ENCODE data around the gene ADI1. TPM values are rescaled to one million over a fixed set of nuclear protein-coding genes. Genes with fewer than 3 reads are reported as not detected.

ADI1 gene
- total and polyA plus RNA-seq, 10 donors: 31.8 to 106 (median 55.4) TPM

DNA sequence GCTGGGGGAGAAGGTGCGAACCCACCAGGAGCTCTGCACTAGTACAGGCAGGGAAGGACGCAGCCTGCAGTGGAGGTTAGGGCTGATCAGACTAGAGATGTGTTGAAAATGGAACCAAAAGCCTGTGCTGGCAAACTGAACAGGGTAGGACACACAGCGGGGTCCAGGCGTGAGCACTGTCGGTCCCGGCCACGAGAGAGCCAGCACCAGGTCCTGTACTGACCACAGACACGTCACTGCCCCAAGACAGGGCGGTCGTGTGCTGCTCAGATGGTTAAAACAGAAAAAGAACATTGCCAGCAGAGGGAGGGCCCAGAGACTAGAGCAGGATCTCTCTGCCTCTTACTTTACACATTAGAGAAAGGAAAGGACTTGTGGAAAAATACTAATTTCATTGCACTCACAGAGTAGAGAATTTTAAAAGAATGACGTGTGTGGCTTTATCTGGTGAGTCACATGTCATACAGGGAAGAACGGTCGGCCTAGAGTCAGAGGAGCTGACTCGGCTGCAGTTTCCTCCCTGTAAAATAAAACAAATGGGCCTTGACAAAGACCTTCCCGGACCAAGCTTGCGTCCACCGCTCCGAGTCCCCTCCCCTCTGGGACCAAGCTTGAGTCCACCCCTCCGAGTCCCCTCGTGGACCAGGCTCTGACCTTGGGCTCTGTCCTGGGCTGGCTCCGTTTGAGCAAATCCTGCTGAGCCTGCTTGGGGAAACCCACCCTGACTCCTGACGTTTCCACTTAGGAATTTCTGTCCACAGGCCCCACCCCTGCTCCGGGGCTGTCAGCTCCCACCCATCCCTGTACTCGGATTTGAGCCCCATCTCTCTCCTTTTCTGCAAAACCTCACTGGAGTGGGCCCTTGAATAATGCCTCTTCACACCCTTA lies 16.7 kb upstream of the ADI1 start:
- DNase-seq: peak; percentile 86
- peak overlapping the region; percentile 67 to 92 (median 88) for H3K27ac ChIP-seq
- H3K4me1 ChIP-seq: peaks cover 0 to 29% (median 15%) of the 10 kb centered on the region in 6 donors
- no peaks in the 10 kb centered on the region for H3K9me3 ChIP-seq
- H3K4me3 ChIP-seq: peak overlapping the region; percentile 12 to 64 (median 22)
- TF ChIP-seq POLR2A (IDR thresholded peaks at IDR 0.05): no peak
- TF ChIP-seq, protein P1, sequence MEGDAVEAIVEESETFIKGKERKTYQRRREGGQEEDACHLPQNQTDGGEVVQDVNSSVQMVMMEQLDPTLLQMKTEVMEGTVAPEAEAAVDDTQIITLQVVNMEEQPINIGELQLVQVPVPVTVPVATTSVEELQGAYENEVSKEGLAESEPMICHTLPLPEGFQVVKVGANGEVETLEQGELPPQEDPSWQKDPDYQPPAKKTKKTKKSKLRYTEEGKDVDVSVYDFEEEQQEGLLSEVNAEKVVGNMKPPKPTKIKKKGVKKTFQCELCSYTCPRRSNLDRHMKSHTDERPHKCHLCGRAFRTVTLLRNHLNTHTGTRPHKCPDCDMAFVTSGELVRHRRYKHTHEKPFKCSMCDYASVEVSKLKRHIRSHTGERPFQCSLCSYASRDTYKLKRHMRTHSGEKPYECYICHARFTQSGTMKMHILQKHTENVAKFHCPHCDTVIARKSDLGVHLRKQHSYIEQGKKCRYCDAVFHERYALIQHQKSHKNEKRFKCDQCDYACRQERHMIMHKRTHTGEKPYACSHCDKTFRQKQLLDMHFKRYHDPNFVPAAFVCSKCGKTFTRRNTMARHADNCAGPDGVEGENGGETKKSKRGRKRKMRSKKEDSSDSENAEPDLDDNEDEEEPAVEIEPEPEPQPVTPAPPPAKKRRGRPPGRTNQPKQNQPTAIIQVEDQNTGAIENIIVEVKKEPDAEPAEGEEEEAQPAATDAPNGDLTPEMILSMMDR (IDR thresholded peaks at IDR 0.05 in 8 of 11, conservative IDR thresholded peaks at IDR 0.05 in 3 of 11): peak in 4 of 11 experiments; percentile 12 to 25 (median 18)
- peak; percentile 54 to 66 (median 62) for TF ChIP-seq POLR2AphosphoS5 (IDR thresholded peaks at IDR 0.05)
- intact Hi-C loops (cut with DNase I; ENCODE audit: low total_unique reads): no loop called here
- WGBS, 5 donors: 42 to 58% (median 55%) methylated on average over 24 of the region's 24 CpGs
- H3K36me3 ChIP-seq: peaks cover 0 to 55% (median 13%) of the 10 kb centered on the region in 6 donors
- H3K27me3 ChIP-seq (replicated peaks in 1 of 7): no peaks in the 10 kb centered on the region

DNA sequence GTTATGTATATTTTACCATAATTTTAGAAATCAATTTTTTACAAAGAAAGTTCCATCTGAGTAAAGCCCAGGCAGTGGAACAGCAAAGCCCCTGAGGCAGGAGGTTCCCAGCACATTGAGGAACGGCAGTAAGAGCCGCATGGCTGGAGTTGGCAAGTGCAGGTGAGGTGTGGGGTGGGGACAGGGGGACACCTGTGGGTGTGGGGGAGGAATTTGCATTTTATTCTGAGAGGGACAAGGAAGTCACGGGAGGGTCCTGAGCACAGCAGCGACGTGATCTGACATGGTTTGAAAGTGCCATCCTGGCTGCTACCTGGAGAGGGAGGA lies 16.1 kb upstream of the ADI1 start:
- intact Hi-C loops (cut with DNase I; ENCODE audit: low total_unique reads): no loop called here
- H3K36me3 ChIP-seq: peaks cover 0 to 49% (median 11%) of the 10 kb centered on the region in 6 donors
- H3K27ac ChIP-seq: peak overlapping the region; percentile 67 to 92 (median 88)
- 55 to 66% (median 59%) methylated on average over 5 of the region's 5 CpGs for WGBS, 5 donors
- H3K27me3 ChIP-seq (replicated peaks in 1 of 7): no peaks in the 10 kb centered on the region
- peak overlapping the region in 4 of 8 donors; percentile 12 to 64 (median 32) for H3K4me3 ChIP-seq
- H3K4me1 ChIP-seq: peaks cover 0 to 29% (median 15%) of the 10 kb centered on the region in 6 donors
- H3K9me3 ChIP-seq: no peaks in the 10 kb centered on the region
- DNase-seq: no peak
- TF ChIP-seq POLR2AphosphoS5 (IDR thresholded peaks at IDR 0.05): no peak

DNA sequence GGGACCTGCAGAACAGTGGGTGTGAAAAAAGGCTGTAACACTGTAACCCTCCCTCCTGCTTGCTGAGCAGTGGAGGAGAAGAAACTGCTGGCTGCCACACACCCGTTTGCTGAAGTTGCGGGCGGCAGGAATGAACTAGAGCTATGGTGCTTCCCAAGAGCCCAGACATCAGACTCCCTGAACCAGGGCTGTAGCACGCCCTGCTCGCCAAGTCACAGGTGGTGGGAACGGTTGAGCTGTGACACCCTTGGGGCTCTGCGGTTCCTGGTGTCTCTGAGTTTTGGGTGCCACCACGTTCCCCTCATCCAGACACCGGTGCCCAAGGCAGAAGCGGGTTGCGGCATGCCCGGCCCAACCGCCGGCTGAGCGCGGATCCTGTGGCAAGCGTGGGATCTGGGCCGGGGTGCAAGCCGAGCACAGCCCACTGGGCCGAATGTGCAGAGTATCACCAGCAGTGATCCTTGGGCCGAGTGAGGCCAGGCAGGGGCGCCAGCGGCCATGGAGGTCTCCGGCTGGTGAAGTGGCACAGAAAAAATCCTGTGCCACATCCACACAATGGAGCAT lies 15.0 kb upstream of the ADI1 start:
- Histone ChIP-seq H3K4me1 (peaks cover 0 to 29% (median 15%) of the 10 kb centered on the region in 6 donors), H3K4me3 (no peak overlapping the region), H3K36me3 (peaks cover 0 to 38% (median 3%) of the 10 kb centered on the region in 6 donors), H3K27me3 (replicated peaks in 1 of 7) (no peaks in the 10 kb centered on the region), H3K9me3 (no peaks in the 10 kb centered on the region), H3K27ac (peak overlapping the region in 3 of 8 donors; percentile 85 to 90 (median 90))
- DNase-seq: no peak
- WGBS, 5 donors: 90 to 98% (median 97%) methylated on average over 19 to 24 of the region's 24 CpGs
- intact Hi-C loops (cut with DNase I; ENCODE audit: low total_unique reads): no loop called here
- TF ChIP-seq POLR2A (IDR thresholded peaks at IDR 0.05) (no peak), POLR2AphosphoS5 (IDR thresholded peaks at IDR 0.05) (no peak)
- TF ChIP-seq, protein P1 (IDR thresholded peaks at IDR 0.05 in 8 of 11, conservative IDR thresholded peaks at IDR 0.05 in 3 of 11): no peak

DNA sequence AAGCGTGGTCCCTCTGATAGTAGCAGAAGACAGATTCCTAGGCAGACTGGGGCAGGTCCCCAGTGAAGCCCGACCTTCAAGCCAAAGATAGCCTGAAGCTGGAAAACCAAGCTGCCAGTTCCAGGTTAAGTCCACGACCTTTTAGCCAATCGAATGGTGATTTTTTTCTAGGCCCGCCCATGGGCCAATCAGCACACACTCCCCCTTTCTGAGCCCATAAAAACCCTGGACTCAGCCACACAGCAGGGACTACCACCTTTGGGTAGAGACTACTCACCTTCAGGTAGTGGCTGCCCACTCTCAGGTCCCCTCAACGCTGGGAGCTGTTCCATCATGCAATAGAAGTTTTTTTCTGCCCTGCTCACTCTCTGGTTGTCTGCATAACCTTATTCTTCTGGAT lies 14.5 kb upstream of the ADI1 start:
- Histone ChIP-seq H3K36me3 (peaks cover 0 to 33% (median 0%) of the 10 kb centered on the region in 6 donors), H3K9me3 (no peaks in the 10 kb centered on the region), H3K27me3 (replicated peaks in 1 of 7) (no peaks in the 10 kb centered on the region), H3K27ac (no peak overlapping the region), H3K4me3 (no peak overlapping the region), H3K4me1 (peaks cover 0 to 29% (median 15%) of the 10 kb centered on the region in 6 donors)
- no peak for TF ChIP-seq POLR2AphosphoS5 (IDR thresholded peaks at IDR 0.05)
- TF ChIP-seq, protein P1 (IDR thresholded peaks at IDR 0.05 in 8 of 11, conservative IDR thresholded peaks at IDR 0.05 in 3 of 11): no peak
- no peak for TF ChIP-seq POLR2A (IDR thresholded peaks at IDR 0.05)
- intact Hi-C loops (cut with DNase I; ENCODE audit: low total_unique reads): no loop called here
- WGBS, 5 donors: 95 to 96% (median 96%) methylated on average over 6 of the region's 6 CpGs
- DNase-seq: no peak

All from spleen (tissue), 11 donors.